Calu3 (cell line): Measurements from ENCODE around the gene CAPG. TPM values are rescaled to one million over a fixed set of nuclear protein-coding genes. Genes with fewer than 3 reads are reported as not detected.

Source experiments
- BruUV-seq: library from RNA; stranded (reverse); fragments of 400-500 nt; replicated peaks from 2 replicates; lab custom pipeline; 2021; lab: Mats Ljungman, UMichigan
- CTCF ChIA-PET: fragments of 300-600 bp; sonication (Branson Sonifier 250); formaldehyde crosslinking; loops from one replicate; lab custom pipeline; 2022; ENCODE audit warnings: antibody characterized with exemption; lab: Charles Lee
- DNase-seq: peaks from one replicate; pipeline ENCODE4 v3.0.0; 2022
- H3K27ac Mint-ChIP-seq: one replicate; pipeline ENCODE4 v1.8.0; 2022; ENCODE audit warnings: mixed read lengths; ENCODE audit not compliant: unreplicated experiment
- H3K27me3 Mint-ChIP-seq: one replicate; pipeline ENCODE4 v1.8.0; 2022; ENCODE audit warnings: mixed read lengths; ENCODE audit not compliant: unreplicated experiment
- H3K36me3 Mint-ChIP-seq: one replicate; pipeline ENCODE4 v1.8.0; 2022; ENCODE audit warnings: mild to moderate bottlenecking, moderate library complexity, mixed read lengths; ENCODE audit not compliant: insufficient read depth, unreplicated experiment
- H3K4me1 Mint-ChIP-seq: one replicate; pipeline ENCODE4 v1.8.0; 2022; ENCODE audit warnings: mild to moderate bottlenecking, low read depth, mixed read lengths; ENCODE audit not compliant: unreplicated experiment
- H3K4me3 Mint-ChIP-seq: one replicate; pipeline ENCODE4 v1.8.0; 2022; ENCODE audit warnings: mild to moderate bottlenecking, low read depth, moderate library complexity, mixed read lengths; ENCODE audit not compliant: unreplicated experiment
- H3K9me3 Mint-ChIP-seq: one replicate; pipeline ENCODE4 v1.8.0; 2022; ENCODE audit warnings: low read depth, mixed read lengths; ENCODE audit not compliant: unreplicated experiment
- intact Hi-C: fragments of 100-400 bp; cut with micrococcal nuclease; formaldehyde crosslinking; loops from one replicate; pipeline ENCODE4 v1.10.0; 2022; ENCODE audit not compliant: unreplicated experiment
- total RNA-seq: library from RNA; stranded (reverse); gene quantifications from 2 replicates; pipeline ENCODE4 v1.2.3, GENCODE V29; 2022
- TF ChIP-seq, protein P1 (sequence below): fragments of 200-600 bp; IDR thresholded peaks from one replicate; pipeline ENCODE4 v1.8.0; 2022; ENCODE audit warnings: antibody characterized with exemption; ENCODE audit not compliant: unreplicated experiment

CAPG gene
- total RNA-seq, 1 experiment from 2014 or later, result 238 TPM

DNA sequence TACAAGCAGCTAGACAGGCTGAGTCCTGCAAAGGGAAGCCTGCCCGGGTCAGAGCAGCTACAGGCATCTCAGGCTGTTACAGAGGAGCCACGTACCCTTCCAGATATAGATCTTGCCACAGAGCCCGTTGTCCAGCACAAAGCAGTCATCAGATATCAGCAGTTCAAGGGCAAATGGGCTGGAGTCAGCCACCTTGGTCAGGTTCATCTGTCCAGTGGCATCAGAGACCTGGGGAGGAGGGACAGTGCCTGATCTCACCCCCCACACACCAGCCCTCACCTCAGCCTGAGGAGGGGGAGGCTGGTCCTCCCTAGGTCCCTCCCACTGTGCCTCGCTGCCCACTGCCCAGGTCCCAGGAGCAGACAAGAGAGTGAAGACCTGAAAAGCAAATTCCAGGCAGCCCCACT lies 12.2 kb downstream of the CAPG start:
- BruUV-seq, result no TSS peak
- CTCF ChIA-PET, result no interaction called here
- peaks cover 24% of the 10 kb centered on the region for H3K4me1 Mint-ChIP-seq
- H3K4me3 Mint-ChIP-seq, result no peak overlapping the region
- no peaks in the 10 kb centered on the region for H3K9me3 Mint-ChIP-seq
- peaks cover 44% of the 10 kb centered on the region for H3K36me3 Mint-ChIP-seq
- intact Hi-C loops, result no loop called here
- no peak for DNase-seq
- no peak overlapping the region for H3K27ac Mint-ChIP-seq
- no peaks in the 10 kb centered on the region for H3K27me3 Mint-ChIP-seq
- TF ChIP-seq, protein P1, sequence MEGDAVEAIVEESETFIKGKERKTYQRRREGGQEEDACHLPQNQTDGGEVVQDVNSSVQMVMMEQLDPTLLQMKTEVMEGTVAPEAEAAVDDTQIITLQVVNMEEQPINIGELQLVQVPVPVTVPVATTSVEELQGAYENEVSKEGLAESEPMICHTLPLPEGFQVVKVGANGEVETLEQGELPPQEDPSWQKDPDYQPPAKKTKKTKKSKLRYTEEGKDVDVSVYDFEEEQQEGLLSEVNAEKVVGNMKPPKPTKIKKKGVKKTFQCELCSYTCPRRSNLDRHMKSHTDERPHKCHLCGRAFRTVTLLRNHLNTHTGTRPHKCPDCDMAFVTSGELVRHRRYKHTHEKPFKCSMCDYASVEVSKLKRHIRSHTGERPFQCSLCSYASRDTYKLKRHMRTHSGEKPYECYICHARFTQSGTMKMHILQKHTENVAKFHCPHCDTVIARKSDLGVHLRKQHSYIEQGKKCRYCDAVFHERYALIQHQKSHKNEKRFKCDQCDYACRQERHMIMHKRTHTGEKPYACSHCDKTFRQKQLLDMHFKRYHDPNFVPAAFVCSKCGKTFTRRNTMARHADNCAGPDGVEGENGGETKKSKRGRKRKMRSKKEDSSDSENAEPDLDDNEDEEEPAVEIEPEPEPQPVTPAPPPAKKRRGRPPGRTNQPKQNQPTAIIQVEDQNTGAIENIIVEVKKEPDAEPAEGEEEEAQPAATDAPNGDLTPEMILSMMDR, result no peak

DNA sequence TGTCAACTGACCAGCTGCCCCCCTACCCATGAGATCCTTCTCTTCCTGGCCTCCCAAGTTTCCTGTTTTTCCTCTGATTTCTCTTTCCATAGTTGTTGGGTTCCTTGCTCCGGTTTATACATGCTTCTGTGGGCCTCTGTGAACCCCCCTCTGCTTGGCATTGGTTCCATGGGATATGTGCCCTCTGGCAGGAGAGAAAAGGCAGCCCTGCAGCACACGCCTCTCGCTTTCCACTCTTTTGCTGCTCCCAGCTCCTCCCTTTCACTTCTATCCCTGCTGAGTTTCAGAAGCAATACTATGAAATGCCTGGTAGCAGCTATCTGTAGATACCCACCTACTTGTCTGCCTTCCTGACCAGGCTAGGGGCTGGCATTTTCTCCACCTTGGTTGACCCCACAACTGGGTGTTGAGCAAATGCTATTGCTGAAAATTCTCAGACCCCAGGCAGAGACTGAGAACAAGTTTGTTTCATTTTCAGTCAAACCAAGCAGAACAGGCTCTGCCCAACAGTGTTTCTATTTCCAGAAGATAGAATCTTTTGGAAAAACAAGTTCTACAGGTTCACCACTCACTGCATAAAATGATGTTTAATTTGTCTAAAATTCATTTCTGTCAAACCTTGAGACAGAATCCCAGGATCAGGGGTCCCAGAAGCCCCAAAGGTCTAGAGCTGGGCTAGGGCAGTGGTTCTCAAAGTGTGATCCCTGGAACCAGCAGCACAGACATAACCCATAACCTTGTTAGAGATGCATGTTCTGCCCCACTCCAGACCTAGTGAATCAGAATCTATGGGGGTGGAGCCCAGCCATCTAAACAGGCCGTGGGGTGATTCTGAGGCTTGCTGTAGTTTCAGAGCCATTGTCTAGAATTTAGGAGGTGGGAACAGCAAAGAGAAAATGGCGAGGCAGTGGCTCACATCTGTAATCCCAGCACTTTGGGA lies 13.4 kb downstream of the CAPG start:
- DNase-seq, result no peak
- BruUV-seq, result no TSS peak
- intact Hi-C loops, result no loop called here
- H3K27ac Mint-ChIP-seq, result peak overlapping the region; percentile 15
- no peaks in the 10 kb centered on the region for H3K27me3 Mint-ChIP-seq
- no peak overlapping the region for H3K4me3 Mint-ChIP-seq
- no peaks in the 10 kb centered on the region for H3K9me3 Mint-ChIP-seq
- TF ChIP-seq, protein P1, result no peak
- peaks cover 38% of the 10 kb centered on the region for H3K36me3 Mint-ChIP-seq
- H3K4me1 Mint-ChIP-seq, result peaks cover 19% of the 10 kb centered on the region
- CTCF ChIA-PET, result interaction anchor here (0.6 kb wide), 1 partner anchor 357 kb away, joined by 3 read pairs; the partner anchor contains the start of gene ATOH8

- peaks cover 41% of the 10 kb centered on the region for H3K36me3 Mint-ChIP-seq
- H3K27ac Mint-ChIP-seq, result no peak overlapping the region
- no peak for DNase-seq
- TF ChIP-seq, protein P1, result no peak
- CTCF ChIA-PET, result no interaction called here
- intact Hi-C loops, result no loop called here
- BruUV-seq, result no TSS peak
- no peaks in the 10 kb centered on the region for H3K27me3 Mint-ChIP-seq
- no peaks in the 10 kb centered on the region for H3K9me3 Mint-ChIP-seq
- H3K4me1 Mint-ChIP-seq, result peaks cover 18% of the 10 kb centered on the region
- no peak overlapping the region for H3K4me3 Mint-ChIP-seq
These were observed 14.2 kb downstream of the CAPG start for GRCh38 chr2:85395912-85396475.

DNA sequence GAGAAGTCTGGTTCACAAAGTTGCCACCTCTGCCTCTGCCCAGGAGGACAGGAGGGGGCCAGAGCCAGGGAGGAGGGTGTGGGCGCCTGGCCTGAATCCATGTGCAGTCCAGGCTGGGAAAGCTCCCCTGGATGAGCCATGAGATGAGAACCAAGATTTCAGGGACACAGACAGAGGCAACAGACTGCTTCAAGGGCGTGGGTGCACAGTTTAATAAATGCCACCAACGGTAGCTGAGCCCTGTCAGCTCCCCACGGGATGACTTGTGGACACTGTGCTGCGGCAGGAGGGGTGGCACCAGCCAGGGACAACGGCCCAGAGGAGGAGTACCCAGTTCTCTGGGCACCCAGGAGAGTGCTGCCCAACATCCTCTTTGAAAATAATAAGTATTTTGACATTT lies 15.2 kb downstream of the CAPG start:
- Mint-ChIP-seq H3K4me3 (no peak overlapping the region), H3K9me3 (no peaks in the 10 kb centered on the region), H3K27ac (no peak overlapping the region), H3K4me1 (peaks cover 18% of the 10 kb centered on the region), H3K27me3 (no peaks in the 10 kb centered on the region), H3K36me3 (peaks cover 34% of the 10 kb centered on the region)
- CTCF ChIA-PET, result no interaction called here
- TF ChIP-seq, protein P1, result no peak
- intact Hi-C loops, result no loop called here
- DNase-seq, result no peak
- BruUV-seq, result no TSS peak
